ENCODE results near the gene ALAS1. TPM values are rescaled to one million over a fixed set of nuclear protein-coding genes. Genes with fewer than 3 reads are reported as not detected.

Gene ALAS1
- total RNA-seq, 1 donor from 2014 or later: 38.3 TPM

GRCh38 chr3:52202384-52203077 is 4.6 kb downstream of the ALAS1 start:
- TF ChIP-seq, protein P1, sequence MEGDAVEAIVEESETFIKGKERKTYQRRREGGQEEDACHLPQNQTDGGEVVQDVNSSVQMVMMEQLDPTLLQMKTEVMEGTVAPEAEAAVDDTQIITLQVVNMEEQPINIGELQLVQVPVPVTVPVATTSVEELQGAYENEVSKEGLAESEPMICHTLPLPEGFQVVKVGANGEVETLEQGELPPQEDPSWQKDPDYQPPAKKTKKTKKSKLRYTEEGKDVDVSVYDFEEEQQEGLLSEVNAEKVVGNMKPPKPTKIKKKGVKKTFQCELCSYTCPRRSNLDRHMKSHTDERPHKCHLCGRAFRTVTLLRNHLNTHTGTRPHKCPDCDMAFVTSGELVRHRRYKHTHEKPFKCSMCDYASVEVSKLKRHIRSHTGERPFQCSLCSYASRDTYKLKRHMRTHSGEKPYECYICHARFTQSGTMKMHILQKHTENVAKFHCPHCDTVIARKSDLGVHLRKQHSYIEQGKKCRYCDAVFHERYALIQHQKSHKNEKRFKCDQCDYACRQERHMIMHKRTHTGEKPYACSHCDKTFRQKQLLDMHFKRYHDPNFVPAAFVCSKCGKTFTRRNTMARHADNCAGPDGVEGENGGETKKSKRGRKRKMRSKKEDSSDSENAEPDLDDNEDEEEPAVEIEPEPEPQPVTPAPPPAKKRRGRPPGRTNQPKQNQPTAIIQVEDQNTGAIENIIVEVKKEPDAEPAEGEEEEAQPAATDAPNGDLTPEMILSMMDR (IDR thresholded peaks at IDR 0.05): no peak
- peaks cover 36% of the 10 kb centered on the region for H3K4me1 Mint-ChIP-seq (ENCODE audit: low read depth)
- no peak overlapping the region for H3K27ac Mint-ChIP-seq (ENCODE audit: unreplicated experiment)
- H3K27me3 Mint-ChIP-seq (ENCODE audit: low read depth): no peaks in the 10 kb centered on the region
- H3K36me3 Mint-ChIP-seq (ENCODE audit: low read depth): peaks cover 42% of the 10 kb centered on the region
- no peak overlapping the region for H3K4me3 Mint-ChIP-seq (ENCODE audit: unreplicated experiment)
- H3K9me3 Mint-ChIP-seq (ENCODE audit: low read depth): no peaks in the 10 kb centered on the region
- DNase-seq (ENCODE audit: low spot score): no peak

DNA sequence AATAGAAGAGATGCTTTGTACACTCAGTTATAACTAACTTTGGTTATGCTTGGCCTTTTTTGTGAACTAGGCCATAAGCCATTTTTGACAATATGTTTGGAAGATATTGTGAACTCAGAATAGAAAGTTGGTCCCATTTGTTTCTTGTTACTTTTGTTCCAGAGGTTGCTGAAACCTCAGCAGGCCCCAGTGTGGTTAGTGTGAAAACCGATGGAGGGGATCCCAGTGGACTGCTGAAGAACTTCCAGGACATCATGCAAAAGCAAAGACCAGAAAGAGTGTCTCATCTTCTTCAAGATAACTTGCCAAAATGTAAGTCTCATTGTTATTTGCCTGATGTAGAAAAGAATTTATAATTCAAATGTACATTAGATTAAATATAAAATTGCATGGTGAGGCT is 5.7 kb downstream of the ALAS1 start:
- H3K9me3 Mint-ChIP-seq (ENCODE audit: low read depth): no peaks in the 10 kb centered on the region
- DNase-seq (ENCODE audit: low spot score): no peak
- TF ChIP-seq, protein P1 (IDR thresholded peaks at IDR 0.05): no peak
- no peaks in the 10 kb centered on the region for H3K27me3 Mint-ChIP-seq (ENCODE audit: low read depth)
- no peak overlapping the region for H3K27ac Mint-ChIP-seq (ENCODE audit: unreplicated experiment)
- H3K4me3 Mint-ChIP-seq (ENCODE audit: unreplicated experiment): no peak overlapping the region
- peaks cover 29% of the 10 kb centered on the region for H3K4me1 Mint-ChIP-seq (ENCODE audit: low read depth)
- H3K36me3 Mint-ChIP-seq (ENCODE audit: low read depth): peaks cover 49% of the 10 kb centered on the region

- Mint-ChIP-seq H3K9me3 (ENCODE audit: low read depth) (no peaks in the 10 kb centered on the region), H3K4me1 (ENCODE audit: low read depth) (peaks cover 21% of the 10 kb centered on the region), H3K4me3 (ENCODE audit: unreplicated experiment) (no peak overlapping the region), H3K27me3 (ENCODE audit: low read depth) (no peaks in the 10 kb centered on the region), H3K27ac (ENCODE audit: unreplicated experiment) (no peak overlapping the region), H3K36me3 (ENCODE audit: low read depth) (peaks cover 54% of the 10 kb centered on the region)
- DNase-seq (ENCODE audit: low spot score): no peak
- TF ChIP-seq, protein P1 (IDR thresholded peaks at IDR 0.05): no peak
Observed at GRCh38 chr3:52204337-52205073, 6.5 kb downstream of the ALAS1 start.

- TF ChIP-seq, protein P1 (IDR thresholded peaks at IDR 0.05): no peak
- Mint-ChIP-seq H3K9me3 (ENCODE audit: low read depth) (no peaks in the 10 kb centered on the region), H3K4me3 (ENCODE audit: unreplicated experiment) (no peak overlapping the region), H3K27ac (ENCODE audit: unreplicated experiment) (no peak overlapping the region), H3K27me3 (ENCODE audit: low read depth) (no peaks in the 10 kb centered on the region), H3K36me3 (ENCODE audit: low read depth) (peaks cover 63% of the 10 kb centered on the region), H3K4me1 (ENCODE audit: low read depth) (peaks cover 10% of the 10 kb centered on the region)
- DNase-seq (ENCODE audit: low spot score): no peak
Observed at GRCh38 chr3:52205727-52206372, 7.9 kb downstream of the ALAS1 start.

DNA sequence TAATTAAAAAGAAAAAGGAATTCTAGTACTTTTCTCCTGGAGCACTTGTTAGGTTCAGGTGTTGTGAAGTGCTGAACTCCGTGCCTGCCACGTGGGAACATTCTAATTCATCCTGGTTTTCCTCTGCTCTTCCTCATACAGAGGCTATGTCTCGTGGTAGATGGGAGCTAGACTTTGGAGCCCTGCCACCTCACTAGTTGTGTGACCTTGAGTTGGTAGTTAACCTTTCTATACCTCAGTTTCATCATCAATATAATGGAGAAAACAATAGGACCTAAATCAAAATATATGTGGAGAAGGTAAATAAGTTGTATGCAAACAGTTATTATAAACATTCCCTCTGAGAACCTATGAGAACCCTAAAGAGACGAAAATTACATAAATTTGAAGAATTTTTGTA is 10.6 kb downstream of the ALAS1 start:
- no peaks in the 10 kb centered on the region for H3K4me1 Mint-ChIP-seq (ENCODE audit: low read depth)
- TF ChIP-seq, protein P1 (IDR thresholded peaks at IDR 0.05): no peak
- no peaks in the 10 kb centered on the region for H3K27me3 Mint-ChIP-seq (ENCODE audit: low read depth)
- H3K27ac Mint-ChIP-seq (ENCODE audit: unreplicated experiment): no peak overlapping the region
- no peaks in the 10 kb centered on the region for H3K9me3 Mint-ChIP-seq (ENCODE audit: low read depth)
- H3K4me3 Mint-ChIP-seq (ENCODE audit: unreplicated experiment): no peak overlapping the region
- no peak for DNase-seq (ENCODE audit: low spot score)
- H3K36me3 Mint-ChIP-seq (ENCODE audit: low read depth): peaks cover 66% of the 10 kb centered on the region

Measured in chondrocyte (in vitro differentiated cells).